Inflammatory macrophage (primary cell): ENCODE data around the gene BOK.

Experiments used
- DNase-seq, 2 donors: peaks; one replicate each; pipeline ENCODE4 v3.0.0-alpha.2; 2020 to 2022

BOK gene

GRCh38 chr2:241539616-241540374 is 18.8 kb upstream of the BOK start:
- no peak for DNase-seq

GRCh38 chr2:241540401-241540770 is 18.2 kb upstream of the BOK start:
- no peak for DNase-seq

- peak; percentile 46 to 59 for DNase-seq
Observed at GRCh38 chr2:241540771-241541561, 17.6 kb upstream of the BOK start.

GRCh38 chr2:241541564-241542277 is 16.8 kb upstream of the BOK start:
- DNase-seq, result no peak

GRCh38 chr2:241542278-241542605 is 16.3 kb upstream of the BOK start:
- DNase-seq, result no peak

GRCh38 chr2:241545106-241545505 is 13.4 kb upstream of the BOK start:
- DNase-seq, result no peak

GRCh38 chr2:241545523-241546473 is 12.7 kb upstream of the BOK start:
- DNase-seq, result no peak

- DNase-seq, result no peak
Observed at GRCh38 chr2:241546771-241547498, 11.6 kb upstream of the BOK start.

- DNase-seq, result no peak
Observed at GRCh38 chr2:241547781-241548450, 10.6 kb upstream of the BOK start.

GRCh38 chr2:241548451-241548835 is 10.1 kb upstream of the BOK start:
- DNase-seq, result no peak

GRCh38 chr2:241550616-241551580 is 7.6 kb upstream of the BOK start:
- no peak for DNase-seq

GRCh38 chr2:241551599-241551997 is 6.9 kb upstream of the BOK start:
- no peak for DNase-seq

GRCh38 chr2:241551998-241552737 is 6.4 kb upstream of the BOK start:
- DNase-seq, result no peak

- DNase-seq, result no peak
Observed at GRCh38 chr2:241553512-241553830, 5.1 kb upstream of the BOK start.

- no peak for DNase-seq
Observed at GRCh38 chr2:241553981-241554380, 4.6 kb upstream of the BOK start.

- DNase-seq, result no peak
Observed at GRCh38 chr2:241554610-241555322, 3.8 kb upstream of the BOK start.

GRCh38 chr2:241555711-241556110 is 2.8 kb upstream of the BOK start:
- DNase-seq, result no peak

- no peak for DNase-seq
Observed at GRCh38 chr2:241556746-241557145, 1.8 kb upstream of the BOK start.
